Vagina (tissue), 2 donors: ENCODE results near the gene PCNX1. TPM values are rescaled to one million over a fixed set of nuclear protein-coding genes. Genes with fewer than 3 reads are reported as not detected.

Source experiments
- DNase-seq, 2 donors: peaks; one replicate each; pipeline ENCODE4 v3.0.0-alpha.2; 2017; ENCODE audit errors: extremely low spot score in 2 of 2
- H3K27ac ChIP-seq: fragments of 200-600 bp; sonication (generic); one replicate; pipeline ENCODE4 v1.5.1; 2019
- H3K27me3 ChIP-seq: fragments of 200-600 bp; sonication (generic); one replicate; pipeline ENCODE4 v1.5.1; 2019
- H3K36me3 ChIP-seq, 2 donors: fragments of 200-600 bp; sonication (generic); one replicate each; pipeline ENCODE4 v1.5.1; 2017 to 2019
- H3K4me1 ChIP-seq: fragments of 200-600 bp; sonication (generic); one replicate; pipeline ENCODE4 v1.5.1; 2019
- H3K4me3 ChIP-seq, 2 donors: fragments of 200-600 bp; sonication (generic); 1 replicate in 1 of 2; 2 replicates in 1 of 2; pipeline ENCODE4 v1.5.1; 2016 to 2019
- H3K9me3 ChIP-seq: fragments of 200-600 bp; sonication (generic); one replicate; pipeline ENCODE4 v1.5.1; 2019
- POLR2A ChIP-seq, 2 donors: fragments of 450-650 bp; IDR thresholded peaks; one replicate each; pipeline ENCODE4 v1.6.1; 2017; ENCODE audit warnings: antibody characterized with exemption in 2 of 2, mild to moderate bottlenecking in 2 of 2, moderate library complexity in 2 of 2
- POLR2AphosphoS5 ChIP-seq, 2 donors: sonication (generic); formaldehyde crosslinking; IDR thresholded peaks; one replicate each; pipeline ENCODE4 v1.9.0; 2017; ENCODE audit warnings: antibody characterized with exemption in 2 of 2, mild to moderate bottlenecking in 2 of 2, low read depth in 1 of 2; ENCODE audit not compliant: insufficient read depth in 1 of 2
- intact Hi-C: fragments of 100-400 bp; cut with DNase I; formaldehyde crosslinking; loops from one replicate; pipeline ENCODE4 v1.15.1; 2023
- total RNA-seq: library from RNA; depleted of rRNA; stranded (reverse); fragments of >200 nt; gene quantifications from one replicate; pipeline ENCODE4 v1.2.3, GENCODE V29; 2016
- TF ChIP-seq, protein P1 (sequence below), 3 experiments: fragments of 450-650 bp in 2 of 3; fragments of 200-600 bp in 1 of 3; sonication (generic) in 1 of 3; IDR thresholded peaks; one replicate each; pipeline ENCODE4 v1.5.1; 2017 to 2019; ENCODE audit warnings: antibody characterized with exemption in 3 of 3, mild to moderate bottlenecking in 2 of 3, moderate library complexity in 2 of 3

The PCNX1 gene
- total RNA-seq, 1 donor from 2014 or later: 59.7 TPM

DNA sequence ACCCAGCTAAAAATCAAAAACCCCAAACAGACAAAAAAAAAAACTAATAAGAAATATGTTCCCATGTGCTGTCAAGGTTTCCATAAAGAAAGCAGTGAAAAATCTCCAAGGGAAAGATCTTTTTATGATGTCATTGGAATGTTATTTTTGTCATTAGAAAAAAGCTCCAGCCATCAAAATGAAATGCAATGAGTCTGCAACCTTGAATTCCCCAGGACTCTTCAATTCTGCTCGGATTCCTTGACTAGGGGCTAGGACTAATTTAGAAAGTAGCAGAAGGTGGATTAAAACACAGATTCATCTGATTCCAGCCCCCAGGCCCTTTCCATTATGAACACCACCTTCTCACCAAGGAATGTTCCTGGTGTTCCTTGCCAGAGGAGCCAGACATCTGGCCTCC lies 6.0 kb upstream of the PCNX1 start:
- H3K36me3 ChIP-seq: no peaks in the 10 kb centered on the region
- no peaks in the 10 kb centered on the region for H3K9me3 ChIP-seq
- TF ChIP-seq POLR2A (IDR thresholded peaks at IDR 0.05) (no peak), POLR2AphosphoS5 (IDR thresholded peaks at IDR 0.05; ENCODE audit: insufficient read depth in 1 of 2, low read depth in 1 of 2) (no peak)
- TF ChIP-seq, protein P1, sequence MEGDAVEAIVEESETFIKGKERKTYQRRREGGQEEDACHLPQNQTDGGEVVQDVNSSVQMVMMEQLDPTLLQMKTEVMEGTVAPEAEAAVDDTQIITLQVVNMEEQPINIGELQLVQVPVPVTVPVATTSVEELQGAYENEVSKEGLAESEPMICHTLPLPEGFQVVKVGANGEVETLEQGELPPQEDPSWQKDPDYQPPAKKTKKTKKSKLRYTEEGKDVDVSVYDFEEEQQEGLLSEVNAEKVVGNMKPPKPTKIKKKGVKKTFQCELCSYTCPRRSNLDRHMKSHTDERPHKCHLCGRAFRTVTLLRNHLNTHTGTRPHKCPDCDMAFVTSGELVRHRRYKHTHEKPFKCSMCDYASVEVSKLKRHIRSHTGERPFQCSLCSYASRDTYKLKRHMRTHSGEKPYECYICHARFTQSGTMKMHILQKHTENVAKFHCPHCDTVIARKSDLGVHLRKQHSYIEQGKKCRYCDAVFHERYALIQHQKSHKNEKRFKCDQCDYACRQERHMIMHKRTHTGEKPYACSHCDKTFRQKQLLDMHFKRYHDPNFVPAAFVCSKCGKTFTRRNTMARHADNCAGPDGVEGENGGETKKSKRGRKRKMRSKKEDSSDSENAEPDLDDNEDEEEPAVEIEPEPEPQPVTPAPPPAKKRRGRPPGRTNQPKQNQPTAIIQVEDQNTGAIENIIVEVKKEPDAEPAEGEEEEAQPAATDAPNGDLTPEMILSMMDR (IDR thresholded peaks at IDR 0.05): no peak
- peaks cover 19% of the 10 kb centered on the region for H3K4me1 ChIP-seq
- intact Hi-C loops: no loop called here
- no peak for DNase-seq
- H3K27me3 ChIP-seq: no peaks in the 10 kb centered on the region
- no peak overlapping the region for H3K4me3 ChIP-seq
- no peak overlapping the region for H3K27ac ChIP-seq

GRCh38 chr14:70902184-70902583 lies 5.1 kb upstream of the PCNX1 start:
- no peaks in the 10 kb centered on the region for H3K36me3 ChIP-seq
- H3K27me3 ChIP-seq: no peaks in the 10 kb centered on the region
- peaks cover 26% of the 10 kb centered on the region for H3K4me1 ChIP-seq
- no peak for TF ChIP-seq POLR2A (IDR thresholded peaks at IDR 0.05)
- TF ChIP-seq POLR2AphosphoS5 (IDR thresholded peaks at IDR 0.05; ENCODE audit: insufficient read depth in 1 of 2, low read depth in 1 of 2): no peak
- TF ChIP-seq, protein P1 (IDR thresholded peaks at IDR 0.05): no peak
- intact Hi-C loops: no loop called here
- no peak for DNase-seq
- no peak overlapping the region for H3K27ac ChIP-seq
- no peak overlapping the region for H3K4me3 ChIP-seq
- no peaks in the 10 kb centered on the region for H3K9me3 ChIP-seq

GRCh38 chr14:70904373-70904772 lies 2.9 kb upstream of the PCNX1 start:
- no peak for DNase-seq
- H3K36me3 ChIP-seq: no peaks in the 10 kb centered on the region
- TF ChIP-seq POLR2AphosphoS5 (IDR thresholded peaks at IDR 0.05; ENCODE audit: insufficient read depth in 1 of 2, low read depth in 1 of 2) (no peak), POLR2A (IDR thresholded peaks at IDR 0.05) (no peak)
- TF ChIP-seq, protein P1 (IDR thresholded peaks at IDR 0.05): no peak
- intact Hi-C loops: no loop called here
- H3K4me1 ChIP-seq: peaks cover 31% of the 10 kb centered on the region
- peak overlapping the region; percentile 96 for H3K27ac ChIP-seq
- no peak overlapping the region for H3K4me3 ChIP-seq
- no peaks in the 10 kb centered on the region for H3K9me3 ChIP-seq
- no peaks in the 10 kb centered on the region for H3K27me3 ChIP-seq

- no peak for DNase-seq
- Histone ChIP-seq H3K36me3 (no peaks in the 10 kb centered on the region), H3K9me3 (no peaks in the 10 kb centered on the region), H3K27ac (peak overlapping the region; percentile 96), H3K4me3 (no peak overlapping the region), H3K27me3 (no peaks in the 10 kb centered on the region), H3K4me1 (peaks cover 36% of the 10 kb centered on the region)
- TF ChIP-seq POLR2AphosphoS5 (IDR thresholded peaks at IDR 0.05; ENCODE audit: insufficient read depth in 1 of 2, low read depth in 1 of 2): no peak
- TF ChIP-seq, protein P1 (IDR thresholded peaks at IDR 0.05): no peak
- no peak for TF ChIP-seq POLR2A (IDR thresholded peaks at IDR 0.05)
- intact Hi-C loops: no loop called here
These were observed 2.0 kb upstream of the PCNX1 start for GRCh38 chr14:70905301-70905700.

DNA sequence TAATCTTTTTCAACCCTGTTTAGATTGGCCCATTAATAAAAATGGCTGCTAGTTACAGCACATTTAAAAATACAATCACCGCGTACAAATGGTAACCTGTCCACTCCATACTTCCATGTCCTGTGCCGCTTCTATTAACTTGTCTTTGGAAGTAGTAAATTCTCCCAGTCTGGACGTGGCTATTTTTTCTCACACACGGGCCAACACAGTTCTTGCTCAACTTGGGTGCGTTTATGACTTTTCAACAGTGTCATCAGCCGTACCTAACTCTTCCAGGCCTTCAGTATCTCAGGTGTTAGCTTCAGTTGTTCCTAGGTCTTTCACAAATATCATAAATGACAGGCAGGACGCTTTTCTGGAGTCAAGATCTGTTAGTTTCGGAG lies 475 bp upstream of the PCNX1 start:
- TF ChIP-seq POLR2A (IDR thresholded peaks at IDR 0.05): no peak
- TF ChIP-seq, protein P1 (IDR thresholded peaks at IDR 0.05): no peak
- no peak for TF ChIP-seq POLR2AphosphoS5 (IDR thresholded peaks at IDR 0.05; ENCODE audit: insufficient read depth in 1 of 2, low read depth in 1 of 2)
- Histone ChIP-seq H3K9me3 (no peaks in the 10 kb centered on the region), H3K4me3 (peak overlapping the region; percentile 84 to 88), H3K4me1 (peaks cover 47% of the 10 kb centered on the region), H3K27ac (peak overlapping the region; percentile 96), H3K36me3 (no peaks in the 10 kb centered on the region), H3K27me3 (no peaks in the 10 kb centered on the region)
- intact Hi-C loops: no loop called here
- DNase-seq: no peak
